Neural cell (in vitro differentiated cells): ENCODE data around the gene BBS12.

Experiments
- EZH2 ChIP-seq: fragments of 200-600, 300-800 bp; shearing (Covaris generic), sonication (generic); IDR thresholded peaks from 2 replicates; pipeline ENCODE4 v1.6.1; 2014; ENCODE audit warnings: antibody characterized with exemption, low read length, borderline replicate concordance, mild to moderate bottlenecking; ENCODE audit not compliant: insufficient read depth, poor library complexity, severe bottlenecking
- MXI1 ChIP-seq: fragments of 450-650 bp; conservative IDR thresholded peaks from 2 replicates; pipeline ENCODE4 v1.6.1; 2014; ENCODE audit warnings: antibody characterized with exemption, mild to moderate bottlenecking; ENCODE audit not compliant: poor library complexity, severe bottlenecking
- POLR2AphosphoS5 ChIP-seq: IDR thresholded peaks from 2 replicates; pipeline ENCODE4 v1.6.1; 2012
- RAD21 ChIP-seq: fragments of 450-650 bp; conservative IDR thresholded peaks from 2 replicates; pipeline ENCODE4 v1.6.1; 2014; ENCODE audit warnings: antibody characterized with exemption, mild to moderate bottlenecking, moderate library complexity
- TAF1 ChIP-seq: IDR thresholded peaks from 2 replicates; pipeline ENCODE4 v1.6.1; 2012; ENCODE audit warnings: low read depth
- TF ChIP-seq, protein P1 (sequence below): fragments of 450-650 bp; IDR thresholded peaks from 2 replicates; pipeline ENCODE4 v1.5.1; 2014; ENCODE audit warnings: antibody characterized with exemption, mild to moderate bottlenecking, moderate library complexity; ENCODE audit not compliant: poor library complexity, severe bottlenecking

DNA sequence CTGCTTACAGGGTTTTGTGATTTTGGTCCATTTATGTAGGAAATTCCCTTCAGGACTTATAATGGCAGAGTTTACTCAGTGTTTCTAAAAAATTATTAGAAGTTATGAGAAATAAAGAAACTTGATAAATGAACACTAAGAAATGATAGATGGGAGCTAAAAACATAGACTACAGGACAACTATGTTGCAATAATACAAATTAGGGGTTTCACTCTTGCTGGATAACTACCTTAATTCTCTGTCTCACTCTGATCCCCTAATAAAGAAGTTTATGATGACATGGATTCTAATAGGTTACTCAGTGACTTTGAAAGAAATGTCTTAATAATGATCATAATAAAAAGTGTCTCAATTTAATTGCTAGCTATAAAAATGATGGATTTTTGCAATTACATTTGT, 23.3 kb upstream of the BBS12 start:
- TF ChIP-seq, protein P1, sequence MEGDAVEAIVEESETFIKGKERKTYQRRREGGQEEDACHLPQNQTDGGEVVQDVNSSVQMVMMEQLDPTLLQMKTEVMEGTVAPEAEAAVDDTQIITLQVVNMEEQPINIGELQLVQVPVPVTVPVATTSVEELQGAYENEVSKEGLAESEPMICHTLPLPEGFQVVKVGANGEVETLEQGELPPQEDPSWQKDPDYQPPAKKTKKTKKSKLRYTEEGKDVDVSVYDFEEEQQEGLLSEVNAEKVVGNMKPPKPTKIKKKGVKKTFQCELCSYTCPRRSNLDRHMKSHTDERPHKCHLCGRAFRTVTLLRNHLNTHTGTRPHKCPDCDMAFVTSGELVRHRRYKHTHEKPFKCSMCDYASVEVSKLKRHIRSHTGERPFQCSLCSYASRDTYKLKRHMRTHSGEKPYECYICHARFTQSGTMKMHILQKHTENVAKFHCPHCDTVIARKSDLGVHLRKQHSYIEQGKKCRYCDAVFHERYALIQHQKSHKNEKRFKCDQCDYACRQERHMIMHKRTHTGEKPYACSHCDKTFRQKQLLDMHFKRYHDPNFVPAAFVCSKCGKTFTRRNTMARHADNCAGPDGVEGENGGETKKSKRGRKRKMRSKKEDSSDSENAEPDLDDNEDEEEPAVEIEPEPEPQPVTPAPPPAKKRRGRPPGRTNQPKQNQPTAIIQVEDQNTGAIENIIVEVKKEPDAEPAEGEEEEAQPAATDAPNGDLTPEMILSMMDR = no peak
- TF ChIP-seq TAF1 (no peak), RAD21 (no peak), POLR2AphosphoS5 (no peak), EZH2 (no peak), MXI1 (no peak)
